Right renal cortex interstitium (tissue), 3 donors: Measurements from ENCODE around the gene HIP1R. TPM values are rescaled to one million over a fixed set of nuclear protein-coding genes. Genes with fewer than 3 reads are reported as not detected.
"Not testable (repeated sequence)": the region's sequence is repeated elsewhere in the genome, so short reads cannot be mapped to it uniquely, and the experiment has no call there.

Experiments
- DNase-seq, 3 donors: peaks; one replicate each; pipeline ENCODE4 v3.0.0-alpha.2; 2013; ENCODE audit warnings: low read depth in 3 of 3, low spot score in 2 of 3
- polyA plus RNA-seq, 3 donors: library from polyadenylated mRNA; unstranded; fragments of 120-200 nt; gene quantifications; one replicate each; pipeline ENCODE4 v1.2.1, GENCODE V29; 2013; ENCODE audit not compliant: insufficient read length in 3 of 3

HIP1R gene
- polyA plus RNA-seq, 3 donors = 54.6 to 56.9 (median 55.0) TPM

DNA sequence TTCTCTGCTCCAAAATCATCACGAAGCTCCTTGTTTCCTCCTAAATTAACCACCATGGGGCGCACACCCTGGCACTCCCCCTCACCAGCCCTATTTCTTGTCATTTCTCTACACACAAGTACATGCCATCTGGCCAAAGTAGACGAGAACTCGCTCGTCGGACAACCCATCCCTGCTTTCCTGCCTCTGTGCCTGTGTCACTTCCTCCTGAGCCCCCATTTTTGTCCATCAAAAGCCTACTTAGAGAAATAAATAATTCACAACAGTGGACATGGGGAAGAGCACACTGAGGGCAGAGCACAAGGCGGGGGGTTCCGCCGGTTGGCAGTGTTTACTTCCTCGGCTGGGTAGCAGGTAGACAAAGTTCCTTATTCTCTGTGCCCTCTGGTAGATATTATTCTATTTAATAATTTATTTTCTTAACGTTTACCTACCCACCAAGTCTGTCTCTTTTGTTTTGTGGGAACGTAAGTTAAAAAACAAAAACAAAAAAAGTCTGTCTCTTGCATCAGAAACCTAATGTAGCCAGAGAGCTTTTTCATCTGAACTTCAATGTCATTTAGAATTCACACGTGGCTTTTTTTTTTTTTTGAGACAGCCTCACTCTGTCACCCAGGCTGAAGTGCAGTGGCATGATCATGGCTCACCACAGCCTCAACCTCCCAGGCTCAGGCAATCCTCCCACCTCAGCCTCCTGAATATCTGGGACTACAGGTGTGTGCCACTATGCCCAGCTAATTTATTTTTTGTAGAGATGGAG, 54.7 kb downstream of the HIP1R start:
- DNase-seq = no peak

DNA sequence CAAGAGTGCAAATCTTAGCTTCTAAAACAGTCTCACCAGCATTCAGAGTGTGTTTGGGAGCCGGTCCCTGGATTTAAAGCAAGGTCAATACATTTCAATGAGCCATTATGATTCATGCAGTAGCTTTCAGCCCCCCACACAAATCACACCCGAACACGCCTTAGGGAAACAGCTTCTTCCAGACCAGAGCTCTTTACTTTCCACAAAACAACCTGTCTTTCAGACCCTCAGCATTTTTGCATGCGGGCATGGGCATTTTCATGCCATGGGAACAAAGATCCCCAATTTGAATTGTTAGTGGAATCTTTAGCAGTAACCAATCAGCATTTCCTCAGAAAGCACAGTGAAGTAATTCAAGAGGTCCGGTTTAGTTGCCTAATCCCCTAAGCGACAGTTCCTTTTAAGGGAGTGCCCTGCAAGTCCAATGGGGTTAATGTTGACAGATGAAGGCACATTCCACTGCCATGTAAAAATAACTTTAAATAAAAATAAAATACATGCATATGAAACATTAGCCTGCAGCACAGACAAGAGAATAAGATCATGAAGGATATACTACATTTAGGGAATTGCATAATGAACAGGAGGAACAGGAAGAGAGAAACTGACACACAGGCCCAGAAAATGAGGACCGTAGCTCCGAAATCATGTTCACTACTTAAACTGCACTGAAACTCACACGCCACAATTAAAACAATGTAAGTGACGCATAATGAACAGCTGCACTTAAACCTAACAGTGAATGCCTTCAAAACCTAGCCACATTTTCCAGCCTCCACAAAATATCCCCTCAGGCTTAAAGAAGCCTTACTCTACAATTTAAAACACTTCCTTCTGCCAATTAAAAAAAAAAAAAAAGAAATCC, 56.6 kb downstream of the HIP1R start:
- no peak for DNase-seq

GRCh38 chr12:122892724-122893123, 57.5 kb downstream of the HIP1R start:
- DNase-seq = not testable (repeated sequence)

GRCh38 chr12:122893208-122894153, 58.2 kb downstream of the HIP1R start:
- no peak for DNase-seq

DNA sequence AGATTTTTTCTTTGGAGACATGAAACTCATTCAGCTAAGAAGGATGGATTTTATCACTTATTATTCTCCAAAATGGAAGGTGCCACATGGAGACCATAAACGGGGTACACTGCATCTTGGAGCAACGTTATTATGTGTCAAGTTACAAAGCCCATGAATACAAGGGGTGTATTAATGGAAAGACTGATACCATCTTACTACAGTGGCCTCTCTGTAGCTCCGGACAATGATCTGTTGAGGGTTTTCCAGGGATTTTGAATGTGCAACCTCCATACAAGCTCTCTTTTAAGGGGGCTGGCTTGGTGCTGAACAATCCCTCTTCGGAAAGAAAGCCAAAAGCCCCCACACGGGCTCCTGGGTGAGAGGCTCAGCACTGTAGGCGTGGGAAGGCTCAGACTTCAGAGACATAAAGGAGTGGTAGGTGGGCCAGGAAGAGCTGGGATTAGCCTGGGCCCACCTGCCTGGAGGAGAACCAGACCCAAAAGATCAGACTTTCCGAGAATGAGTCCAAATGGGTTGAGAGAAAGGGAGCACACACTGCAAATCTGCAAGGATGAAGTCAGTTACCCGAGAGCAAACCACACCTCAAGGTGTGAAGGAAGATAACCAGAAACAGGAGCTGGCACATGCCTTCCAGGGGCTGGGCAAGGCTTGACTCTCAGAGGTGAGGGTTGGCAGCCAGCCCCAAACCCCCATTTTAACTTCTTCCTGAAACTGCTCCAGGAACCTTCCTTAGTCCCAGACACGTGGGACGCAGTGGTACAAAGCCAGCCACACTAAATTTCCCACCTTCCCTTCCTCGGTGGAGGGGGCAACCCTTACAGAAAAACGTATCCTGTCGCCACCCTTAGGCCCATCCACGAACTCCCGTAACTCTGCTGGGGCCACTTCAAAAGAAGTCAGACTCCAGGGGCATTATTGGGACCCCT, 59.2 kb downstream of the HIP1R start:
- DNase-seq = no peak

DNA sequence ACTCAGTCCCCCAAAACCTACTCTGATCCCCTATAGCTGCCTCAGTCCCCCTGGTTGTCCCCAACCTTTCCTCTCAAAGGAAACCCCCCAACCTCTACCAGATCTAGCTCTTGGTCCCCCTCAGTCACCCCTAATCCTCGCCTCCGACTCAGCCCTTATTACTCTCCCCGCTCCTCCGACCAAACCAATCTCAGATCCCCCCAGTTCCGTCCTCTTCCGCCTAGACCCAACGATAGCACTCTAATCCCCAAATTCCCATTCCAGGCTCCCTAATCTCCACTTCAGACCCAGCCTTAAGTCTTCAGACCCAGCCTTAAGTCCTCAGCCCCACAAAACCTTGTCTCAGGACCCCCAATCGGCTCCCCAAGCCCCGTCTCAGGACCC, 60.1 kb downstream of the HIP1R start:
- no peak for DNase-seq

DNA sequence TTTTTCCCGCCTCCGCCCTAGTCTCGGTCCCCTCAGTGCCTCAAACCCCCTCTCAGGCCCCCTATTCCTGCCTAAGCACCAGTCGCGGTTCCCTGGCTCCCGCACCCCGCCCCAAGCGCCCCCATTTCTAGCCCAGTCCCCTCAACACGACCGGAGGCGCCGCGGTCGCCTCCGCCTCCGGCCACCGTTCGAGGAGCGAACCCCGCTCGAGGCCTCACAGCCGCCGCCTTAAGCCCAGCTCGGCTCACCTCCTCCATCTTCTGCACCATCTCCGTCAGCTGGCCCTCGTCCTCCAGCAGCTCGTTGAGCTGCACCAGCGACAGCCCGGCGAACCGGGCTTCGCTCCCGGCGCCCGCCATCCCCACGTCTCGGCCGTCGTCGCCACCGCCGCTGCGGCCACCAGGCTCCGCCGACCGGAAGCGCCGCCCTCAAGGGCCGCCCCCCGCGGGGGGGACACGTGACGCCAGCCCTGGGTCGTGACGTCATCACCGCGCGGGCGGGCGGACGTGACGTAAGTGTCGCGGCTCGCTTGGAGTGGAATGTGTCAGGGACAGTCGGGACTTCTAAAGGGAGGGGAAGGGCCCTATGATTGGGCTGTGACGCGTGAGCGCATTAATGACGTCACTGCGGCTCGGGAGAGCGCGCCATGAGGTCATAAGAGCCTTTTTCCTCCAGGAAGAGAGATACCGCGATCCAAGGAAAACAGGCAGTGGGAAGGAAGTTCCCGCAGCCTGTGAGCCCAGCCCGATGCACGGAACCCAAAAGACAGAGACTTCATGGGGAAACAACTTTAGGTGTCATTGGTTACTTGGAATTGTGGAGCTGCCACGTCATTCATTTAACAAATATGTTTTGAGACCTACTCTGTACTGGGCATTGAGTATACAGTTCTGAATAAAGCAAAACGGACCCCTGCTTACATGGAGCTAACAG, 60.7 kb downstream of the HIP1R start, which contains the start of gene VPS37B:
TSS of gene VPS37B (minus strand) at position 421 of the 933 bp plus-strand sequence. CDS start at position 359, 62 bp downstream.
- DNase-seq = peak in 2 of 3 donors; percentile 73 to 75

GRCh38 chr12:122896662-122897061, 61.4 kb downstream of the HIP1R start:
- no peak for DNase-seq

GRCh38 chr12:122899887-122900286, 64.6 kb downstream of the HIP1R start:
- no peak for DNase-seq

- DNase-seq = no peak
Measured at GRCh38 chr12:122902854-122903692, 67.8 kb downstream of the HIP1R start.

- DNase-seq = no peak
Measured at GRCh38 chr12:122903693-122904034, 68.4 kb downstream of the HIP1R start.

GRCh38 chr12:122905258-122905657, 70.0 kb downstream of the HIP1R start:
- DNase-seq = not testable (repeated sequence)

DNA sequence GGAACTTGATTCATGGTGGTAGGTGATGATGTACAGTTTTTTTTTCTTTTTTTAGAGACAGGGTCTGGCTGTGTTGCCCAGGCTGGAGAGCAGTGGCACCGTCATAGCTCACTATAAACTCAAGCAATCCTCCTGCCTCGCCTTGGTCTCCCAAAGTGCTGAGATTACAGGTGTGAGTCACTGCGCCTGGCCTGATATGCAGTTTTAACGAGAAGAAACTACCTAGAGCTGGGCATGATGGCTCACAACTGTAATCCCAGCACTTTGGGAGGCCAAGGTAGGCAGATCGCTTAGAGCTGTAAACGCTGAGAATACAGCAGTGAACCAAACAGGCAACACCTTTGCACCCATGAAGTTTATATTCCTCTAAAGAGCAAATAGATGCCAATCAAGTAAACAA, 73.7 kb downstream of the HIP1R start:
- no peak for DNase-seq

GRCh38 chr12:122909442-122910288, 74.4 kb downstream of the HIP1R start:
- DNase-seq = no peak
